22Rv1 (cell line): ENCODE data around the gene NUAK2.

Experiments used
- CTCF ChIP-seq: fragments of 450-650 bp; IDR thresholded peaks from 2 replicates; pipeline ENCODE4 v1.5.1; 2017; ENCODE audit warnings: mild to moderate bottlenecking
- ZFX ChIP-seq: fragments of 450-650 bp; IDR thresholded peaks from 2 replicates; pipeline ENCODE4 v1.6.1; 2017; ENCODE audit warnings: antibody characterized with exemption, borderline replicate concordance

GRCh38 chr1:205255941-205256780 is 65.4 kb downstream of the NUAK2 start:
- TF ChIP-seq CTCF (peak; percentile 96), ZFX (no peak)
